ENCODE data around the gene PPP3R1.

PPP3R1 gene

GRCh38 chr2:68248806-68249205 is 3.5 kb downstream of the PPP3R1 start:
- no peak overlapping the region; the same call in 1 of the 2 replicates for H3K4me3 ChIP-seq (ENCODE audit: low read length)
- TF ChIP-seq ZNF274 (IDR thresholded peaks at IDR 0.05; ENCODE audit: low read depth, low read length), result no peak

- H3K4me3 ChIP-seq (ENCODE audit: low read length), result no peak overlapping the region
- TF ChIP-seq ZNF274 (IDR thresholded peaks at IDR 0.05; ENCODE audit: low read depth, low read length), result no peak
Measured at GRCh38 chr2:68248361-68248760, 4.0 kb downstream of the PPP3R1 start.

- H3K4me3 ChIP-seq (ENCODE audit: low read length), result no peak overlapping the region
- TF ChIP-seq ZNF274 (IDR thresholded peaks at IDR 0.05; ENCODE audit: low read depth, low read length), result no peak
Measured at GRCh38 chr2:68246396-68246795, 5.9 kb downstream of the PPP3R1 start.

GRCh38 chr2:68245672-68246071 is 6.7 kb downstream of the PPP3R1 start:
- no peak overlapping the region for H3K4me3 ChIP-seq (ENCODE audit: low read length)
- TF ChIP-seq ZNF274 (IDR thresholded peaks at IDR 0.05; ENCODE audit: low read depth, low read length), result no peak

GRCh38 chr2:68245066-68245465 is 7.3 kb downstream of the PPP3R1 start:
- no peak overlapping the region for H3K4me3 ChIP-seq (ENCODE audit: low read length)
- TF ChIP-seq ZNF274 (IDR thresholded peaks at IDR 0.05; ENCODE audit: low read depth, low read length), result no peak

- no peak overlapping the region for H3K4me3 ChIP-seq (ENCODE audit: low read length)
- no peak for TF ChIP-seq ZNF274 (IDR thresholded peaks at IDR 0.05; ENCODE audit: low read depth, low read length)
Measured at GRCh38 chr2:68244456-68244855, 7.9 kb downstream of the PPP3R1 start.

- no peak for TF ChIP-seq ZNF274 (IDR thresholded peaks at IDR 0.05; ENCODE audit: low read depth, low read length)
- no peak overlapping the region for H3K4me3 ChIP-seq (ENCODE audit: low read length)
Measured at GRCh38 chr2:68241732-68242131, 10.6 kb downstream of the PPP3R1 start.

- TF ChIP-seq ZNF274 (IDR thresholded peaks at IDR 0.05; ENCODE audit: low read depth, low read length), result no peak
- no peak overlapping the region for H3K4me3 ChIP-seq (ENCODE audit: low read length)
Measured at GRCh38 chr2:68240446-68240845, 11.9 kb downstream of the PPP3R1 start.

GRCh38 chr2:68238955-68239822 is 13.1 kb downstream of the PPP3R1 start:
- no peak overlapping the region for H3K4me3 ChIP-seq (ENCODE audit: low read length)
- TF ChIP-seq ZNF274 (IDR thresholded peaks at IDR 0.05; ENCODE audit: low read depth, low read length), result no peak

- no peak overlapping the region for H3K4me3 ChIP-seq (ENCODE audit: low read length)
- TF ChIP-seq ZNF274 (IDR thresholded peaks at IDR 0.05; ENCODE audit: low read depth, low read length), result no peak
Measured at GRCh38 chr2:68237976-68238580, 14.3 kb downstream of the PPP3R1 start.

- no peak for TF ChIP-seq ZNF274 (IDR thresholded peaks at IDR 0.05; ENCODE audit: low read depth, low read length)
- H3K4me3 ChIP-seq (ENCODE audit: low read length), result no peak overlapping the region
Measured at GRCh38 chr2:68237404-68237803, 14.9 kb downstream of the PPP3R1 start.

GRCh38 chr2:68236876-68237275 is 15.5 kb downstream of the PPP3R1 start:
- H3K4me3 ChIP-seq (ENCODE audit: low read length), result no peak overlapping the region
- no peak for TF ChIP-seq ZNF274 (IDR thresholded peaks at IDR 0.05; ENCODE audit: low read depth, low read length)

GRCh38 chr2:68236103-68236734 is 16.1 kb downstream of the PPP3R1 start:
- H3K4me3 ChIP-seq (ENCODE audit: low read length), result no peak overlapping the region
- no peak for TF ChIP-seq ZNF274 (IDR thresholded peaks at IDR 0.05; ENCODE audit: low read depth, low read length)

GRCh38 chr2:68235090-68235489 is 17.2 kb downstream of the PPP3R1 start:
- H3K4me3 ChIP-seq (ENCODE audit: low read length), result no peak overlapping the region
- no peak for TF ChIP-seq ZNF274 (IDR thresholded peaks at IDR 0.05; ENCODE audit: low read depth, low read length)

- TF ChIP-seq ZNF274 (IDR thresholded peaks at IDR 0.05; ENCODE audit: low read depth, low read length), result no peak
- no peak overlapping the region for H3K4me3 ChIP-seq (ENCODE audit: low read length)
Measured at GRCh38 chr2:68234405-68234804, 17.9 kb downstream of the PPP3R1 start.

All from GM08714 (cell line).